Medulla oblongata (tissue), 1 donor: ENCODE measurements around the gene PLA2G4E.

ENCODE experiments used
- DNase-seq: peaks from one replicate; pipeline ENCODE4 v3.0.0-alpha.2; 2015; ENCODE audit errors: extremely low spot score

Gene PLA2G4E

GRCh38 chr15:41955807-41956525 lies 64.9 kb downstream of the PLA2G4E start:
- no peak for DNase-seq

- no peak for DNase-seq
Observed at GRCh38 chr15:41955100-41955499, 65.7 kb downstream of the PLA2G4E start.

- no peak for DNase-seq
Observed at GRCh38 chr15:41954036-41954435, 66.8 kb downstream of the PLA2G4E start.

GRCh38 chr15:41952013-41952563 lies 68.8 kb downstream of the PLA2G4E start:
- DNase-seq = no peak

- no peak for DNase-seq
Observed at GRCh38 chr15:41951571-41951970, 69.3 kb downstream of the PLA2G4E start.

GRCh38 chr15:41950489-41950888 lies 70.4 kb downstream of the PLA2G4E start:
- no peak for DNase-seq

GRCh38 chr15:41950127-41950483 lies 70.7 kb downstream of the PLA2G4E start:
- no peak for DNase-seq

GRCh38 chr15:41949401-41950126 lies 71.3 kb downstream of the PLA2G4E start:
- no peak for DNase-seq

GRCh38 chr15:41948490-41948889 lies 72.4 kb downstream of the PLA2G4E start:
- DNase-seq = no peak

- DNase-seq = no peak
Observed at GRCh38 chr15:41946970-41947369, 73.9 kb downstream of the PLA2G4E start.

- DNase-seq = no peak
Observed at GRCh38 chr15:41945731-41946130, 75.1 kb downstream of the PLA2G4E start.

- no peak for DNase-seq
Observed at GRCh38 chr15:41945221-41945620, 75.6 kb downstream of the PLA2G4E start.

GRCh38 chr15:41944313-41944940 lies 76.4 kb downstream of the PLA2G4E start:
- DNase-seq = no peak

- no peak for DNase-seq
Observed at GRCh38 chr15:41943543-41944312, 77.1 kb downstream of the PLA2G4E start.

- DNase-seq = no peak
Observed at GRCh38 chr15:41942886-41943285, 78.0 kb downstream of the PLA2G4E start.

GRCh38 chr15:41941644-41942415 lies 79.0 kb downstream of the PLA2G4E start:
- DNase-seq = no peak

GRCh38 chr15:41940441-41940857 lies 80.4 kb downstream of the PLA2G4E start:
- no peak for DNase-seq

GRCh38 chr15:41939986-41940385 lies 80.9 kb downstream of the PLA2G4E start:
- no peak for DNase-seq

- no peak for DNase-seq
Observed at GRCh38 chr15:41937568-41937923, 83.3 kb downstream of the PLA2G4E start.

- DNase-seq = peak; percentile 77
Observed at GRCh38 chr15:41936649-41937567, 83.9 kb downstream of the PLA2G4E start.
